ENCODE measurements around the gene ZC3H12A.

Gene ZC3H12A

GRCh38 chr1:37437087-37437486 lies 37.3 kb upstream of the ZC3H12A start:
- H3K27me3 ChIP-seq (ENCODE audit: insufficient read depth, poor library complexity, severe bottlenecking) = peaks cover 6% of the 10 kb centered on the region
- no peak for DNase-seq (ENCODE audit: low read depth in 1 of 2, low spot score in 1 of 2)
- no peak overlapping the region for H3K27ac ChIP-seq (replicated peaks)
- no peak for TF ChIP-seq REST (IDR thresholded peaks at IDR 0.05; ENCODE audit: insufficient replicate concordance, low read depth)
- no peak for TF ChIP-seq SPI1 (IDR thresholded peaks at IDR 0.05; ENCODE audit: borderline replicate concordance, low read depth)
- TF ChIP-seq GABPA (IDR thresholded peaks at IDR 0.05; ENCODE audit: low read depth) = no peak
- no peak for TF ChIP-seq CTCF (IDR thresholded peaks at IDR 0.05; ENCODE audit: insufficient read depth, low read length)
- no peak for TF ChIP-seq POLR2AphosphoS5 (IDR thresholded peaks at IDR 0.05; ENCODE audit: low read depth)
- H3K4me3 ChIP-seq (replicated peaks; ENCODE audit: insufficient read depth, low read length) = no peak overlapping the region

- DNase-seq (ENCODE audit: low read depth in 1 of 2, low spot score in 1 of 2) = no peak
- no peak for TF ChIP-seq SPI1 (IDR thresholded peaks at IDR 0.05; ENCODE audit: borderline replicate concordance, low read depth)
- no peak for TF ChIP-seq POLR2AphosphoS5 (IDR thresholded peaks at IDR 0.05; ENCODE audit: low read depth)
- no peak for TF ChIP-seq CTCF (IDR thresholded peaks at IDR 0.05; ENCODE audit: insufficient read depth, low read length)
- no peak for TF ChIP-seq REST (IDR thresholded peaks at IDR 0.05; ENCODE audit: insufficient replicate concordance, low read depth)
- no peak for TF ChIP-seq GABPA (IDR thresholded peaks at IDR 0.05; ENCODE audit: low read depth)
- Histone ChIP-seq H3K27ac (replicated peaks) (no peak overlapping the region), H3K4me3 (replicated peaks; ENCODE audit: insufficient read depth, low read length) (no peak overlapping the region), H3K27me3 (ENCODE audit: insufficient read depth, poor library complexity, severe bottlenecking) (peaks cover 6% of the 10 kb centered on the region)
Observed at GRCh38 chr1:37438037-37438868, 36.1 kb upstream of the ZC3H12A start.

GRCh38 chr1:37438869-37439343 lies 35.5 kb upstream of the ZC3H12A start:
- H3K4me3 ChIP-seq (replicated peaks; ENCODE audit: insufficient read depth, low read length) = no peak overlapping the region
- H3K27me3 ChIP-seq (ENCODE audit: insufficient read depth, poor library complexity, severe bottlenecking) = peaks cover 6% of the 10 kb centered on the region
- TF ChIP-seq POLR2AphosphoS5 (IDR thresholded peaks at IDR 0.05; ENCODE audit: low read depth) = no peak
- no peak for TF ChIP-seq CTCF (IDR thresholded peaks at IDR 0.05; ENCODE audit: insufficient read depth, low read length)
- TF ChIP-seq GABPA (IDR thresholded peaks at IDR 0.05; ENCODE audit: low read depth) = no peak
- no peak for TF ChIP-seq SPI1 (IDR thresholded peaks at IDR 0.05; ENCODE audit: borderline replicate concordance, low read depth)
- TF ChIP-seq REST (IDR thresholded peaks at IDR 0.05; ENCODE audit: insufficient replicate concordance, low read depth) = no peak
- DNase-seq (ENCODE audit: low read depth in 1 of 2, low spot score in 1 of 2) = no peak
- H3K27ac ChIP-seq (replicated peaks) = no peak overlapping the region
